Spleen (tissue), 7 donors: ENCODE results near the gene MYO5A.

Experiments used
- CTCF ChIP-seq, 11 experiments: fragments of 200-600 bp in 7 of 11; fragments of 450-650 bp in 4 of 11; sonication (generic) in 4 of 11; IDR thresholded peaks in 8 of 11; conservative IDR thresholded peaks in 3 of 11; 1 replicate in 7 of 11; 2 replicates in 4 of 11; pipeline versions ENCODE4 v1.4.0 to v1.8.0; 2016 to 2021; ENCODE audit warnings: antibody characterized with exemption in 11 of 11, inconsistent platforms in 4 of 11, mild to moderate bottlenecking in 1 of 11
- POLR2A ChIP-seq, 3 donors: fragments of 450-650 bp; IDR thresholded peaks; one replicate each; pipeline ENCODE4 v1.5.1; 2017; ENCODE audit warnings: antibody characterized with exemption in 3 of 3, mild to moderate bottlenecking in 1 of 3
- donor health status: DM: no; HTN: no; CAD: no; lungs with moderate emphysema.
- donor health status: DM: no; HTN: no; CAD: no.
- donor health status: DM: no; HTN: no; CAD: no.

- no peak for TF ChIP-seq CTCF (IDR thresholded peaks at IDR 0.05 in 8 of 11, conservative IDR thresholded peaks at IDR 0.05 in 3 of 11)
- TF ChIP-seq POLR2A (IDR thresholded peaks at IDR 0.05), result no peak
Measured at GRCh38 chr15:52307847-52308246, 220.8 kb downstream of the MYO5A start.
